ENCODE measurements around the gene SOS1. TPM values are rescaled to one million over a fixed set of nuclear protein-coding genes. Genes with fewer than 3 reads are reported as not detected.

SOS1 gene
- total RNA-seq, 1 experiment from 2014 or later, result 28.7 TPM

GRCh38 chr2:38960609-38961320 is 160.1 kb downstream of the SOS1 start:
- intact Hi-C loops (cut with micrococcal nuclease; ENCODE audit: unreplicated experiment), result no loop called here
- ATAC-seq (peak; percentile 34), DNase-seq (ENCODE audit: low read depth, low spot score) (no peak)
- no TSS peak for BruUV-seq (replicated peaks)
- H3K36me3 ChIP-seq (ENCODE audit: control insufficient read depth, insufficient read depth, low read length), result no peaks in the 10 kb centered on the region
- POLR2A ChIA-PET, result no interaction called here
- no peaks in the 10 kb centered on the region for H3K9me3 ChIP-seq (ENCODE audit: control insufficient read depth, insufficient read depth, low read depth, low read length)
- in situ Hi-C loops (cut with HindIII; ENCODE audit: low pct_unique_long_range_greater_than_20kb, low sequenced_read_pairs), result no loop called here
- no peak overlapping the region for H3K27ac ChIP-seq (ENCODE audit: low read length)
- H3K4me3 ChIP-seq (ENCODE audit: low read depth in 2 of 2, low read length in 2 of 2), result peak overlapping the region; percentile 30 to 43
- TF ChIP-seq, protein P1, sequence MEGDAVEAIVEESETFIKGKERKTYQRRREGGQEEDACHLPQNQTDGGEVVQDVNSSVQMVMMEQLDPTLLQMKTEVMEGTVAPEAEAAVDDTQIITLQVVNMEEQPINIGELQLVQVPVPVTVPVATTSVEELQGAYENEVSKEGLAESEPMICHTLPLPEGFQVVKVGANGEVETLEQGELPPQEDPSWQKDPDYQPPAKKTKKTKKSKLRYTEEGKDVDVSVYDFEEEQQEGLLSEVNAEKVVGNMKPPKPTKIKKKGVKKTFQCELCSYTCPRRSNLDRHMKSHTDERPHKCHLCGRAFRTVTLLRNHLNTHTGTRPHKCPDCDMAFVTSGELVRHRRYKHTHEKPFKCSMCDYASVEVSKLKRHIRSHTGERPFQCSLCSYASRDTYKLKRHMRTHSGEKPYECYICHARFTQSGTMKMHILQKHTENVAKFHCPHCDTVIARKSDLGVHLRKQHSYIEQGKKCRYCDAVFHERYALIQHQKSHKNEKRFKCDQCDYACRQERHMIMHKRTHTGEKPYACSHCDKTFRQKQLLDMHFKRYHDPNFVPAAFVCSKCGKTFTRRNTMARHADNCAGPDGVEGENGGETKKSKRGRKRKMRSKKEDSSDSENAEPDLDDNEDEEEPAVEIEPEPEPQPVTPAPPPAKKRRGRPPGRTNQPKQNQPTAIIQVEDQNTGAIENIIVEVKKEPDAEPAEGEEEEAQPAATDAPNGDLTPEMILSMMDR (IDR thresholded peaks at IDR 0.05), result no peak
- no peak; the same call in 1 of the 2 replicates for TF ChIP-seq TCF7L2 (IDR thresholded peaks at IDR 0.05; ENCODE audit: low read depth, low read length)
- TF ChIP-seq, protein P2, sequence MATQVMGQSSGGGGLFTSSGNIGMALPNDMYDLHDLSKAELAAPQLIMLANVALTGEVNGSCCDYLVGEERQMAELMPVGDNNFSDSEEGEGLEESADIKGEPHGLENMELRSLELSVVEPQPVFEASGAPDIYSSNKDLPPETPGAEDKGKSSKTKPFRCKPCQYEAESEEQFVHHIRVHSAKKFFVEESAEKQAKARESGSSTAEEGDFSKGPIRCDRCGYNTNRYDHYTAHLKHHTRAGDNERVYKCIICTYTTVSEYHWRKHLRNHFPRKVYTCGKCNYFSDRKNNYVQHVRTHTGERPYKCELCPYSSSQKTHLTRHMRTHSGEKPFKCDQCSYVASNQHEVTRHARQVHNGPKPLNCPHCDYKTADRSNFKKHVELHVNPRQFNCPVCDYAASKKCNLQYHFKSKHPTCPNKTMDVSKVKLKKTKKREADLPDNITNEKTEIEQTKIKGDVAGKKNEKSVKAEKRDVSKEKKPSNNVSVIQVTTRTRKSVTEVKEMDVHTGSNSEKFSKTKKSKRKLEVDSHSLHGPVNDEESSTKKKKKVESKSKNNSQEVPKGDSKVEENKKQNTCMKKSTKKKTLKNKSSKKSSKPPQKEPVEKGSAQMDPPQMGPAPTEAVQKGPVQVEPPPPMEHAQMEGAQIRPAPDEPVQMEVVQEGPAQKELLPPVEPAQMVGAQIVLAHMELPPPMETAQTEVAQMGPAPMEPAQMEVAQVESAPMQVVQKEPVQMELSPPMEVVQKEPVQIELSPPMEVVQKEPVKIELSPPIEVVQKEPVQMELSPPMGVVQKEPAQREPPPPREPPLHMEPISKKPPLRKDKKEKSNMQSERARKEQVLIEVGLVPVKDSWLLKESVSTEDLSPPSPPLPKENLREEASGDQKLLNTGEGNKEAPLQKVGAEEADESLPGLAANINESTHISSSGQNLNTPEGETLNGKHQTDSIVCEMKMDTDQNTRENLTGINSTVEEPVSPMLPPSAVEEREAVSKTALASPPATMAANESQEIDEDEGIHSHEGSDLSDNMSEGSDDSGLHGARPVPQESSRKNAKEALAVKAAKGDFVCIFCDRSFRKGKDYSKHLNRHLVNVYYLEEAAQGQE (IDR thresholded peaks at IDR 0.05; ENCODE audit: insufficient read depth in 1 of 2, low read depth in 2 of 2, low read length in 1 of 2), result no peak
- TF ChIP-seq POLR2AphosphoS5 (IDR thresholded peaks at IDR 0.05; ENCODE audit: low read depth, low read length), result no peak
- no peak for TF ChIP-seq SIN3A (IDR thresholded peaks at IDR 0.05; ENCODE audit: borderline replicate concordance, insufficient read depth, low read depth, low read length)
- H3K4me1 ChIP-seq (ENCODE audit: control insufficient read depth, insufficient read depth, low read length), result no peaks in the 10 kb centered on the region
- CTCF ChIA-PET, result interaction anchor here (0.6 kb wide), 1 partner anchor 13 kb away, joined by 3 read pairs; no protein-coding TSS in a partner anchor
- H3K27me3 ChIP-seq (ENCODE audit: control insufficient read depth, insufficient read depth, low read length), result peaks cover 3% of the 10 kb centered on the region; the same call in 1 of the 2 replicates

DNA sequence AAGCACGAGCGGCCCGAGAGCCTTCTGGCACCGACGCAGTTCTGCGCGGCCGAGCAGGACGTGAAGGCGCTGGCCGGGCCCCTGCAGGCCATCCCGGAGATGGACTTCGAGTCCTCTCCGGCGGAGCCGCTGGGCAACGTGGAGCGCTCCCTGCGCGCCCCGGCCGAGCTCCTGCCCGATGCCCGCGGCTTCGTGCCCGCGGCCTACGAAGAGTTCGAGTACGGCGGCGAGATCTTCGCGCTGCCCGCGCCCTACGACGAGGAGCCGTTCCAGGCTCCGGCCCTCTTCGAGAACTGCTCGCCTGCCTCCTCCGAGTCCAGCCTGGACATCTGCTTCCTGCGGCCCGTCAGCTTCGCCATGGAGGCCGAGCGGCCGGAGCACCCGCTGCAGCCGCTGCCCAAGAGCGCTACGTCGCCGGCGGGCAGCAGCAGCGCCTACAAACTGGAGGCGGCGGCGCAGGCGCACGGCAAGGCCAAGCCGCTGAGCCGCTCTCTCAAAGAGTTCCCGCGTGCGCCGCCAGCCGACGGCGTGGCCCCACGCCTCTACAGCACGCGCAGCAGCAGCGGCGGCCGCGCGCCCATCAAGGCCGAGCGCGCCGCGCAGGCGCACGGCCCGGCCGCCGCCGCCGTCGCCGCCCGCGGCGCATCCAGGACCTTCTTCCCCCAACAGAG is 160.8 kb downstream of the SOS1 start:
- intact Hi-C loops (cut with micrococcal nuclease; ENCODE audit: unreplicated experiment) (no loop called here), in situ Hi-C loops (cut with HindIII; ENCODE audit: low pct_unique_long_range_greater_than_20kb, low sequenced_read_pairs) (no loop called here)
- H3K27me3 ChIP-seq (ENCODE audit: control insufficient read depth, insufficient read depth, low read length), result peaks cover 3% of the 10 kb centered on the region; the same call in 1 of the 2 replicates
- TF ChIP-seq, protein P1 (IDR thresholded peaks at IDR 0.05), result peak; percentile 23
- TF ChIP-seq, protein P2 (IDR thresholded peaks at IDR 0.05; ENCODE audit: insufficient read depth in 1 of 2, low read depth in 2 of 2, low read length in 1 of 2), result no peak
- TF ChIP-seq TCF7L2 (IDR thresholded peaks at IDR 0.05; ENCODE audit: low read depth, low read length) (peak; percentile 69), POLR2AphosphoS5 (IDR thresholded peaks at IDR 0.05; ENCODE audit: low read depth, low read length) (no peak), SIN3A (IDR thresholded peaks at IDR 0.05; ENCODE audit: borderline replicate concordance, insufficient read depth, low read depth, low read length) (no peak)
- H3K4me1 ChIP-seq (ENCODE audit: control insufficient read depth, insufficient read depth, low read length), result no peaks in the 10 kb centered on the region
- peak; percentile 95 for ATAC-seq
- BruUV-seq (replicated peaks), result no TSS peak
- no peaks in the 10 kb centered on the region for H3K9me3 ChIP-seq (ENCODE audit: control insufficient read depth, insufficient read depth, low read depth, low read length)
- no peak overlapping the region for H3K27ac ChIP-seq (ENCODE audit: low read length)
- H3K4me3 ChIP-seq (ENCODE audit: low read depth in 2 of 2, low read length in 2 of 2), result peak overlapping the region; percentile 30 to 43
- POLR2A ChIA-PET, result no interaction called here
- H3K36me3 ChIP-seq (ENCODE audit: control insufficient read depth, insufficient read depth, low read length), result no peaks in the 10 kb centered on the region
- no peak for DNase-seq (ENCODE audit: low read depth, low spot score)
- CTCF ChIA-PET, result interaction anchor here (0.6 kb wide), 1 partner anchor 12 kb away, joined by 3 read pairs; no protein-coding TSS in a partner anchor

All from Panc1 (cell line).